ENCODE data around the gene HTRA1.

HTRA1 gene

DNA sequence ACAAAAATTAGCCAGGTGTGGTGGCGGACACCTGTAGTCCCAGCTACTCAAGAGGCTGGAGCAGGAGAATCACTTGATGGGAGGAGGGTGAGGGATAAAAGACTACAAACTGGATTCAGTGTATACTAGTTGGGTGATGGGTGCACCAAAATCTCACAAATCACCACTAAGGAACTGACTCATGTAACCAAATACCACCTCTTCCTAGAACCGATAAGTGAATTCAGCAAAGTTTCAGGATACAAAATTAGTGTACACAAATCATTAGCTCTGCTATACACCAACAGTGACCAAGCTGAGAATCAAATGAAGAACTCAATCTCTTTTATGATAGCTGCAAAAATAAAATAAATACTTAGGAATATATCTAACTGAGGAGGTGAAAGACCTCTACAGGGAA, 76.2 kb downstream of the HTRA1 start:
- Histone ChIP-seq H3K79me1 (replicated peaks; ENCODE audit: low read length, poor library complexity, severe bottlenecking) (no peaks in the 10 kb centered on the region), H3K9ac (ENCODE audit: low read length) (no peak overlapping the region), H3K23ac (ENCODE audit: low read length in 2 of 2) (no peak overlapping the region), H3K4me3 (ENCODE audit: insufficient read depth in 1 of 2, low read depth in 1 of 2, low read length in 2 of 2) (no peak overlapping the region), H3K4me2 (ENCODE audit: low read length, poor library complexity, severe bottlenecking) (no peak overlapping the region), H4K91ac (ENCODE audit: low read length) (no peak overlapping the region), H3K4me1 (ENCODE audit: control insufficient read depth, insufficient read depth, low read depth, low read length) (no peaks in the 10 kb centered on the region), H3K27ac (ENCODE audit: low read length, poor library complexity, severe bottlenecking) (no peak overlapping the region), H4K8ac (ENCODE audit: low read length) (no peak overlapping the region), H2BK12ac (ENCODE audit: low read length in 2 of 2) (no peak overlapping the region), H3K36me3 (ENCODE audit: control insufficient read depth in 1 of 2, insufficient read depth in 2 of 2, low read depth in 1 of 2, low read length in 2 of 2) (no peaks in the 10 kb centered on the region), H3K9me3 (ENCODE audit: control insufficient read depth, low read length) (no peaks in the 10 kb centered on the region), H3K14ac (ENCODE audit: low read length in 2 of 2) (no peak overlapping the region), H2BK120ac (ENCODE audit: low read depth, low read length) (no peak overlapping the region), H2AK5ac (ENCODE audit: low read length, severe bottlenecking) (no peak overlapping the region), H2BK5ac (ENCODE audit: low read depth, low read length, poor library complexity, severe bottlenecking) (no peak overlapping the region), H3K18ac (ENCODE audit: low read depth in 1 of 2, low read length in 2 of 2) (no peak overlapping the region), H2BK15ac (ENCODE audit: low read depth, poor library complexity, severe bottlenecking) (no peak overlapping the region), H3K27me3 (ENCODE audit: control insufficient read depth in 1 of 2, insufficient read depth in 1 of 2, low read length in 2 of 2) (peaks cover 0 to 15% of the 10 kb centered on the region in 2 experiments), H2AFZ (ENCODE audit: low read depth, low read length) (no peak overlapping the region), H3K4ac (ENCODE audit: low read depth in 1 of 2, low read length in 2 of 2) (no peak overlapping the region)
- WGBS = 81% methylated on average over 1 of the region's 2 CpGs
- DNase-seq = no peak

DNA sequence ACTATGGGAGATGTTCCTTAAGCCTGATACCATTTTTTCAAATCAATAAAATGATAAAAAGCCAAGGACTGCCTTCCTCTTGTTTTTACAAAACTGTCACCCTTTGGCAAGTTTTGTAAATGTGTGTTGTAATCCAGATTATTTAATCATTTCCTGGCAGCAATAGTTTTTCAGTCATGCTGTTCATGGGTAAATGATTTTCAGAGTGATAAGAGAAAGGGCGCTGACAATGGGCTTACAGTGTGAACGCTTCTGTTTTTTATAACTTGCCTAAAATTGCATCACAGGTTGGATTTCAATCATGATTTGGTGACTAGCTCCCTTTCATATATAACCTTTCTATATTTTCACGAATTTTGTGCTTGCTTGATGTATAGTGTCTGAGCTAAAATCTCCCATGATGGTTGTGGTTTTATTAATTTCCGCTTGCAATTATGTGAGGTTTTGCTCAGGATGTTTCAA, 80.2 kb downstream of the HTRA1 start:
- Histone ChIP-seq H2BK15ac (ENCODE audit: low read depth, poor library complexity, severe bottlenecking) (no peak overlapping the region), H3K4me1 (ENCODE audit: control insufficient read depth, insufficient read depth, low read depth, low read length) (no peaks in the 10 kb centered on the region), H3K27ac (ENCODE audit: low read length, poor library complexity, severe bottlenecking) (no peak overlapping the region), H3K4ac (ENCODE audit: low read depth in 1 of 2, low read length in 2 of 2) (no peak overlapping the region), H3K36me3 (ENCODE audit: control insufficient read depth in 1 of 2, insufficient read depth in 2 of 2, low read depth in 1 of 2, low read length in 2 of 2) (no peaks in the 10 kb centered on the region), H2BK12ac (ENCODE audit: low read length in 2 of 2) (no peak overlapping the region), H3K4me2 (ENCODE audit: low read length, poor library complexity, severe bottlenecking) (no peak overlapping the region), H3K79me1 (replicated peaks; ENCODE audit: low read length, poor library complexity, severe bottlenecking) (no peaks in the 10 kb centered on the region), H3K9ac (ENCODE audit: low read length) (peak overlapping the region; percentile 19), H2AK5ac (ENCODE audit: low read length, severe bottlenecking) (no peak overlapping the region), H4K8ac (ENCODE audit: low read length) (no peak overlapping the region), H3K18ac (ENCODE audit: low read depth in 1 of 2, low read length in 2 of 2) (no peak overlapping the region), H3K27me3 (ENCODE audit: control insufficient read depth in 1 of 2, insufficient read depth in 1 of 2, low read length in 2 of 2) (peaks cover 0 to 25% of the 10 kb centered on the region in 2 experiments), H3K23ac (ENCODE audit: low read length in 2 of 2) (no peak overlapping the region), H3K4me3 (ENCODE audit: insufficient read depth in 1 of 2, low read depth in 1 of 2, low read length in 2 of 2) (no peak overlapping the region), H2AFZ (ENCODE audit: low read depth, low read length) (no peak overlapping the region), H3K14ac (ENCODE audit: low read length in 2 of 2) (no peak overlapping the region), H2BK120ac (ENCODE audit: low read depth, low read length) (no peak overlapping the region), H2BK5ac (ENCODE audit: low read depth, low read length, poor library complexity, severe bottlenecking) (no peak overlapping the region), H3K9me3 (ENCODE audit: control insufficient read depth, low read length) (no peaks in the 10 kb centered on the region), H4K91ac (ENCODE audit: low read length) (no peak overlapping the region)
- DNase-seq = no peak
- WGBS = 42% methylated on average over 2 of the region's 4 CpGs

DNA sequence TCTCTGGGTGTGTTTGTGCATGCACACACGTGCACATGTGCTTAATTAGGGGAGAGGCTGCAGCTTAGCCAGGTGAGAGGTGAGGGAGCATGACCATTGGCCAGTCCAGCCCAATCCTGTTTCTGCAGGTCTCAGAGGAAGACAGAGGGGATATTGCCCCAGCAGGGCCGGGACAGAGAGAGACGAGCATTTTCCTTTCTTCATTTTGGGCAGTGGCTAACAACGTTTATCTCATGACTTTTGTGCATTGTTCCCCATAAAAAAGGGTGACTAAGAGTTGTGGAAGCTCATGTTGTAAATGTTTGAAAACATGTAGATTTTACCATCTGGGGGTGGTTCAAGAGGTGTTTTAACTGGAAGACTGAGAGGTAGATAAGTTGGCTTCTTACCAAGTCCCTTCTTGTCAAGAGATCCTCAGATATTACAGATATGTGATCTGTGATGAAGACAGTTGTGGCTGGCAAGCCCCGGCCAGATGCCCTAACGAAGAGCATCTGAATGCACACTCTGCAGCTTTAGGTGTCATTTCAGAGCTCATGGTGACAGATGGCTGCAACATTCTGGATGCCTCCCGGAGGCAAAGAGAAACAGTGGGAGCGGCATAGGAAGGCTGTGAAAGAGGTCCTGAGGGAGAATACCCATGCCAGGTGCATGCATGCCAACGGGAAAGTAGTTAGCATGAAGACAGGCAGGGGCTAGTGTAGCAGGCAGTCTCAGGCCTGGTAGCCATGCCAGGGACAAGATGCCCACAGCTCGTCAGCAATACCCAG, 82.5 kb downstream of the HTRA1 start:
- H3K27me3 ChIP-seq (ENCODE audit: control insufficient read depth in 1 of 2, insufficient read depth in 1 of 2, low read length in 2 of 2) = peaks cover 0 to 20% of the 10 kb centered on the region in 2 experiments
- H3K36me3 ChIP-seq (ENCODE audit: control insufficient read depth in 1 of 2, insufficient read depth in 2 of 2, low read depth in 1 of 2, low read length in 2 of 2) = no peaks in the 10 kb centered on the region
- no peak overlapping the region for H3K14ac ChIP-seq (ENCODE audit: low read length in 2 of 2)
- H4K8ac ChIP-seq (ENCODE audit: low read length) = no peak overlapping the region
- WGBS = 72% methylated on average over 10 of the region's 10 CpGs
- H3K18ac ChIP-seq (ENCODE audit: low read depth in 1 of 2, low read length in 2 of 2) = no peak overlapping the region
- no peak for DNase-seq
- no peak overlapping the region for H2AFZ ChIP-seq (ENCODE audit: low read depth, low read length)
- no peak overlapping the region for H3K27ac ChIP-seq (ENCODE audit: low read length, poor library complexity, severe bottlenecking)
- no peak overlapping the region for H3K9ac ChIP-seq (ENCODE audit: low read length)
- no peaks in the 10 kb centered on the region for H3K9me3 ChIP-seq (ENCODE audit: control insufficient read depth, low read length)
- H2AK5ac ChIP-seq (ENCODE audit: low read length, severe bottlenecking) = no peak overlapping the region
- no peak overlapping the region for H2BK15ac ChIP-seq (ENCODE audit: low read depth, poor library complexity, severe bottlenecking)
- no peaks in the 10 kb centered on the region for H3K79me1 ChIP-seq (replicated peaks; ENCODE audit: low read length, poor library complexity, severe bottlenecking)
- H4K91ac ChIP-seq (ENCODE audit: low read length) = no peak overlapping the region
- no peak overlapping the region for H2BK5ac ChIP-seq (ENCODE audit: low read depth, low read length, poor library complexity, severe bottlenecking)
- H3K4me2 ChIP-seq (ENCODE audit: low read length, poor library complexity, severe bottlenecking) = no peak overlapping the region
- no peak overlapping the region for H3K4me3 ChIP-seq (ENCODE audit: insufficient read depth in 1 of 2, low read depth in 1 of 2, low read length in 2 of 2)
- H3K4ac ChIP-seq (ENCODE audit: low read depth in 1 of 2, low read length in 2 of 2) = no peak overlapping the region
- no peak overlapping the region for H2BK12ac ChIP-seq (ENCODE audit: low read length in 2 of 2)
- H2BK120ac ChIP-seq (ENCODE audit: low read depth, low read length) = no peak overlapping the region
- no peak overlapping the region for H3K23ac ChIP-seq (ENCODE audit: low read length in 2 of 2)
- no peaks in the 10 kb centered on the region for H3K4me1 ChIP-seq (ENCODE audit: control insufficient read depth, insufficient read depth, low read depth, low read length)

DNA sequence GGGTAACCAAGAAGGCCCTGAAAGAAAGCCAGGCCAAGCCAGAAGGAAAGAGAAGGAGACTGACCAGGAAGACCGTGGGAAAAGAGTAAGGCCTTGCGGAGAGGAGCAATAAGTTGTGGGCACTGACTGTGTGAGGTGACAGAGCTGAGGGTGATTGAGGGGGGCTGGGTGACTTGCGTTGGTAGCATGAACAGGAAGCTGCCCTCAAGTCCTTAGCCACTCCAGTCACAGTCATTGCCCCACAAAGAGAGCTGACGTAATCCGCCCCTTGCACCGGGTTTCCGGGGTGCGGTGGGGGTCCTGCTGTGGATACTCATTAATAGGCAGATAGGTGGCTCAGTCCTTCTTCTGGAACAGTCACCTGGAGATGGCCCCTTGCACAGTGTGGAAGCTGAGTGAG, 83.1 kb downstream of the HTRA1 start:
- H3K4me2 ChIP-seq (ENCODE audit: low read length, poor library complexity, severe bottlenecking) = no peak overlapping the region
- H3K27me3 ChIP-seq (ENCODE audit: control insufficient read depth in 1 of 2, insufficient read depth in 1 of 2, low read length in 2 of 2) = peaks cover 0 to 18% of the 10 kb centered on the region in 2 experiments
- H4K8ac ChIP-seq (ENCODE audit: low read length) = no peak overlapping the region
- H2BK15ac ChIP-seq (ENCODE audit: low read depth, poor library complexity, severe bottlenecking) = no peak overlapping the region
- H3K23ac ChIP-seq (ENCODE audit: low read length in 2 of 2) = no peak overlapping the region
- H3K9me3 ChIP-seq (ENCODE audit: control insufficient read depth, low read length) = no peaks in the 10 kb centered on the region
- no peak overlapping the region for H3K18ac ChIP-seq (ENCODE audit: low read depth in 1 of 2, low read length in 2 of 2)
- no peak overlapping the region for H3K4ac ChIP-seq (ENCODE audit: low read depth in 1 of 2, low read length in 2 of 2)
- no peak overlapping the region for H2BK120ac ChIP-seq (ENCODE audit: low read depth, low read length)
- no peak for DNase-seq
- H4K91ac ChIP-seq (ENCODE audit: low read length) = no peak overlapping the region
- 91% methylated on average over 7 of the region's 8 CpGs for WGBS
- H2AK5ac ChIP-seq (ENCODE audit: low read length, severe bottlenecking) = no peak overlapping the region
- H3K27ac ChIP-seq (ENCODE audit: low read length, poor library complexity, severe bottlenecking) = no peak overlapping the region
- no peak overlapping the region for H3K4me3 ChIP-seq (ENCODE audit: insufficient read depth in 1 of 2, low read depth in 1 of 2, low read length in 2 of 2)
- no peak overlapping the region for H2BK5ac ChIP-seq (ENCODE audit: low read depth, low read length, poor library complexity, severe bottlenecking)
- no peaks in the 10 kb centered on the region for H3K36me3 ChIP-seq (ENCODE audit: control insufficient read depth in 1 of 2, insufficient read depth in 2 of 2, low read depth in 1 of 2, low read length in 2 of 2)
- H3K4me1 ChIP-seq (ENCODE audit: control insufficient read depth, insufficient read depth, low read depth, low read length) = no peaks in the 10 kb centered on the region
- H3K9ac ChIP-seq (ENCODE audit: low read length) = no peak overlapping the region
- no peak overlapping the region for H2BK12ac ChIP-seq (ENCODE audit: low read length in 2 of 2)
- H2AFZ ChIP-seq (ENCODE audit: low read depth, low read length) = no peak overlapping the region
- H3K14ac ChIP-seq (ENCODE audit: low read length in 2 of 2) = no peak overlapping the region
- H3K79me1 ChIP-seq (replicated peaks; ENCODE audit: low read length, poor library complexity, severe bottlenecking) = no peaks in the 10 kb centered on the region
